ENCODE measurements around the gene MCC.

The MCC gene

GRCh38 chr5:113487781-113488644, at the start of gene MCC:
TSS of gene MCC (minus strand) at chr5:113488453.
- DNase-seq: peak; percentile 51 to 81

GRCh38 chr5:113531481-113532159, 43.4 kb upstream of the MCC start:
- DNase-seq: no peak

- DNase-seq: no peak
These were observed 39.5 kb upstream of the MCC start for GRCh38 chr5:113527746-113528145.

GRCh38 chr5:113526421-113526820, 38.2 kb upstream of the MCC start:
- no peak for DNase-seq

GRCh38 chr5:113524927-113525326, 36.7 kb upstream of the MCC start:
- DNase-seq: no peak

- no peak for DNase-seq
These were observed 34.9 kb upstream of the MCC start for GRCh38 chr5:113523168-113523567.

GRCh38 chr5:113520899-113521298, 32.6 kb upstream of the MCC start:
- DNase-seq: no peak

- DNase-seq: no peak
These were observed 32.2 kb upstream of the MCC start for GRCh38 chr5:113520429-113520828.

- no peak for DNase-seq
These were observed 31.2 kb upstream of the MCC start for GRCh38 chr5:113519412-113519811.

GRCh38 chr5:113518884-113519283, 30.6 kb upstream of the MCC start:
- no peak for DNase-seq

GRCh38 chr5:113514289-113514635, 26.0 kb upstream of the MCC start:
- no peak for DNase-seq

GRCh38 chr5:113513384-113514288, 25.4 kb upstream of the MCC start, which contains the start of gene YTHDC2:
TSS of gene YTHDC2 (plus strand) at chr5:113513694. CDS start at chr5:113513896, 202 bp downstream.
- DNase-seq: peak; percentile 72 to 90

- DNase-seq: no peak
These were observed 24.1 kb upstream of the MCC start for GRCh38 chr5:113512341-113512740.

- peak; percentile 22 to 65 for DNase-seq
These were observed 22.7 kb upstream of the MCC start for GRCh38 chr5:113510836-113511451.

- no peak for DNase-seq
These were observed 20.5 kb upstream of the MCC start for GRCh38 chr5:113508756-113509155.

GRCh38 chr5:113507601-113508000, 19.3 kb upstream of the MCC start:
- DNase-seq: no peak

GRCh38 chr5:113505181-113505580, 16.9 kb upstream of the MCC start:
- DNase-seq: no peak

GRCh38 chr5:113503146-113503545, 14.9 kb upstream of the MCC start:
- no peak for DNase-seq

GRCh38 chr5:113502073-113502472, 13.8 kb upstream of the MCC start:
- no peak for DNase-seq

GRCh38 chr5:113495422-113495841, 7.2 kb upstream of the MCC start:
- no peak for DNase-seq

GRCh38 chr5:113493446-113493845, 5.2 kb upstream of the MCC start:
- DNase-seq: no peak

GRCh38 chr5:113491022-113491421, 2.8 kb upstream of the MCC start:
- DNase-seq: no peak

- no peak for DNase-seq
These were observed 2.1 kb upstream of the MCC start for GRCh38 chr5:113490317-113490716.
